NCI-H2107 (cell line): ENCODE data around the gene KCNJ12.

Source experiments
- DNase-seq: peaks from one replicate; lab custom pipeline; 2025; lab: John Stamatoyannopoulos, UW

KCNJ12 gene

DNA sequence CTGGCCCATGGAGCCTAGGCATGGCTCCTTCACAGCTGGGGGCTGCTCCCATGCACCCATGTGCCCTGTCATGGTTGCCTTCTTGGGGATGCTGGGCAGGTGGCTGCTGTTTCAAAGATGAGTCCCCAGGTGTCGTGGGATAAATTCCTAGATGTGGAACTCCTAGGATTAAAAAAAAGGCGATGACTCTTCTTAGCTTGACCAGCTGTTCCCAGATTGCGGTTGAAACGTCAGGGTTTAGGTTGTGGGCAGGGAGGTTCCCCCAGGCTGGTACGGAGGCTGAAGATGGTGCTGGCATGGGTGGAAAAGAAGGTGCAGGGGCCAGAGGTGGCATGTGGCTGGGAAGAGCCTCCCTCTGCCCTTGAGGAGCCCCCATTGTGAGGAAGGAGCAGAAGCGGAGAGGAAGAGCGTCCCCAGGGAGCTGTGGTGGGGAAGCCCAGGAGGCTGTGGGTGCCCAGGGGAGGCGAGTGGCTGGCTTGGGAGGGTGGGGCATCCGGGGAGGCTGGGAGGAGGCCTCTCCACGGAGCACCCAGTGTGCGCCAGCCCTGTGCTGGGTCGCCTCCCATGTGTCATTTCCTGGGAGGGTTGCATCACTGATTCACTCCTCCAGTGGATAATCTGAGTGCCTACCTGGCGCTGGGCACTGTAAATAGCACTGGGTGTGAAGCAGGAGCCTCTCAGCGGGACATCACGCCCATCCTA is 7.5 kb upstream of the KCNJ12 start:
- no peak for DNase-seq

DNA sequence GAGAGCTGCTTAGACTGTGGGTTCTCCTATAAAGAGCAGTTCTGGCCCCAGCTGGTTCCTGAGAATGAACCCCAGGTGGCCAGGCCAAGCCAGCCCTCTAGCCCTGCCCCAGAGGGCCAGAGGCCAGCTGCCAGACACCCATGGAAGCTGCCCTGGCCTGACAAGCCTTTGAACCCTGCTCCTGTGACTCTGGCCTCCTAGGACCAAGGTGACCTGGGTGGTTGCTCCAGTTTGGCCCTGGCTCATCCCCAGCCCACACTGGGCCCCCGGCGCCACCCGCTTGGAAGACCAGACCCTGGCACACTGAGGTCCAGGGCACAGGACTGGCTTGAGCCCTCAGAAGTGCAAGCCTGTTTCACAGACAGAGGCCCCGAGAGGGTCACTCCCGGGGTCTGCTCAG is 6.8 kb upstream of the KCNJ12 start:
- DNase-seq = no peak

DNA sequence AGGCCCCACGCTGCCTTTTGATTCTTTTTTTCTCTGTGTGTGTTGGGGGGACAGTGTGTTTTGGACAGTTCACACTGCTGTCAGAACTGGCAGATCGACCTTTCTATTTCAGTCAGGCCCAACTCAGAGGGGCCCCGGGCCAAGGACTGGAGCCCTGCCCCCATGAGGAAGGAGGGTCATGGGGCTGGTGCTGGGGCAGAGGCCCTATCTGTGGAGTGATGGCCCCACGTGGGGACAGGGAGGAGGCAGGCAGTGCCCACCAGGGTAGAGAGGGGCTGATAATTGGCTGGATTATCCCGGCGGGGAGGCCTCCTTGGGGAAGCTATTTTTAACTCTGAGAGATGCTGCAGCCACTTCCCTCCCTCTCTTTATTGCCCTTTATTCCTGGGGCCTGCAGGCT is 5.7 kb upstream of the KCNJ12 start:
- no peak for DNase-seq

DNA sequence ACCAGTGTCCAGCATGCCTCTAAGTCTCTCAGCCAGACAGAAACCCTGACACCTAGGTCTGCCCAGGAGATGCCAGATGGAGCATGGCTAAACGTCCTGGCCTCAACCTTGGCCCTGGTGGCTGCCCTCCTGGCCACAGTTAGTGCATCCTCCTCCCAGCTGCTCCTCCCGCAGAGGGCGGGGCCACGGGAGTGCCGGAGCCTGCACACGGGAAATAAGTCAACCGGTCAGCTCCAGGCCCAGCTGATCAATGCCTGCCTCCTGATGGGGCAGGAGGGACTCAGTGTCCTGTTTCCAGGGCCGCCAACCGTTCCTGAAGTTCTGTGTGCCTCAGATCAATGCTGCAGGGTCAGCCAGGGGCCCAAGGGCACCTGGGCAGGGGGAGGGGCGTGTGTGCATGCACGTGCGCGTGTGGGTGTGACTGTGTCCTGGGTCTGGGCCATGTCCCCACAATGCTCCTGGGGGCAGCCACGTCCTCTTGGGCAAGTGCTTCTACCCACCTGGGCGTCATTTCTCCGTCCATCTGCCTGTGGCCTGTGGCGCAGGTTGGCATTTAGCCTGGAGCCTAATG is 4.6 kb upstream of the KCNJ12 start:
- DNase-seq = no peak

DNA sequence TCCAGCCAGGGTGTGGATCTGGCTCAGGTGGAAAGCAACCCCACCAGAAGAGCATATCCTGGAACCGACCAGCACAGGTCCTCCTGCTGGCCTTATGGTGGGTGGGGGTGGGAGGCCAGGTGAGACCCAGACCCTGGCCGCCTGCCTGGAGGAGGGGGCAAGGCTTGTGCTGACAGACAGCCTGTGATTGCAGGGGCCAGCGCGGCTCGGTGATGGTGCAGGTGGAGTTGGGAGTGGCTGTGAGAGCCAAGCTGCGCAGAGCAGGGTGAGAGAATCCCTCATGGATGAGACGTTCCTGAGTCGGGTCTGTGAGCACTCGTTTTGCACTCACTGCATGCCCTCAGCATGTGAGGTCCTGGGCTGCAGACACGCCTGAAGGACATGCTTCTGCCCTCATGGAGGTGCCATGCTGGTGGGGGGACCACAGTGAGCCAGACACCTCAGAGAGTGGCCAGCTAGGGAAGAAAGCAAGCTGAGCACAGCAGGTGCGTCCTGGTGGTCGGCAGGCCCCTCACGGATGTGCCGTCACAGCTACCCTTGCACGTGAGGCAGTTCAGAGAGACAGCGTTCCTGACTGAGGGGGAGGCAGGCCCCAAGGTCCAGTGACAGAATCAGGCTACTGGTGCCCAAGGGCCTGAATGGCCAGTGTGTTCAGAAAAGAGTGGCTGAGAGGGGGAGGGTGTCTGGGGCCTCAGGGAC is 3.8 kb upstream of the KCNJ12 start:
- no peak for DNase-seq

DNA sequence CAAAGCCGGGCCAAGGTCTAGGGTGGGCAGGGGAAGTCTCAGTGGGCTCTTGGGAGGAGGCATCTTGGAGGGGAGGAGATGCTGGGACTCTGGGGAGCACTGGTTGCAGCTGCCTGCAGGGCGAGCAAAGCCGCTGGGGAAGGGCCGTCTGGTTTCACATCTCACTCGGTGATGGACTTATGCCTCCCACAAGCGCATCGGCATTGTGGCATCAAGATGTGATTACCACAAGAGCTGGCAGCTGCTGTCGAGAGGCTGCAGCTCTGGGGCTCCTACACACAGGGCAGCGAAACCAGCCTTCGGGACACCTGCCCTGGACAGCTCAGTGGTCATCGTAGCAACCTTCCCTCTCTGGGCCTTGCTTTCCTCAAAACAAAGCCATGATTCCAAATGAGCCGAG is 3.1 kb upstream of the KCNJ12 start:
- no peak for DNase-seq

DNA sequence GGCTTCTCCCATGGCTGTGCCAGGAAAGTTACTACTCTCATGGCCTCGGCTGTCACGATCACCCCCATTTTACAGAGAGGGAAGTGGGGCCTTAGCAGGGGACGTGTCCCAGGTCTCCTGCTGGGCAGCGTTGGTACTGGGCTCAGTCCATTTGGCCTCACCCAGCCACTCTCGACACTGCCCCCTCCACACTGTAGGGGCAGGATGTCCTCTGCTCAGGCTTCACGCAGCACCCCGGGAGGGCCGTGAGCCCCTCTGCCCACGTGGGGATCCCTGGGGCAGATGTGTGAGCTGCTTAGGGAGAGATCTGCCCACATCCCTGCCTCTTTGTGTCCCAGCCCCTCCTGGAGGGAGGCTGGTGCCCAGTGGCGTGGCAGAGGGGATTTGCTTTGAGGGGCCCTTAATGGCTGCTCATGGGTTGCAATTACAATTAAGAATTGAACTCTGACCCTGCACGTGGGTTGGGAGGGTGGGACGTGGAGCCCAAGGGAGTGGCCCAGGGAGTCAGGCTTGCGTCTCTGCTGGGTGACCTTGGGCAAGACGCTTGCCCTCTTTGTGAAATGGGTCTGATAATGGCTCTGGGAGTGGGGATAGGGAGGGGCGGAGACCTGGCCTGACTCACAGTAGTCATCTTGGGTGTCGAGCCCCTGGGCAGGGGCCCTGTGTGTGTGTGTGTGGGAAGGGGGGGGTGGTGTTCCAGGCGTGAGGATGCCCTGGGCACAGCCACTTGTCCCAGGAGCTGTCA is 2.3 kb upstream of the KCNJ12 start:
- DNase-seq = no peak

DNA sequence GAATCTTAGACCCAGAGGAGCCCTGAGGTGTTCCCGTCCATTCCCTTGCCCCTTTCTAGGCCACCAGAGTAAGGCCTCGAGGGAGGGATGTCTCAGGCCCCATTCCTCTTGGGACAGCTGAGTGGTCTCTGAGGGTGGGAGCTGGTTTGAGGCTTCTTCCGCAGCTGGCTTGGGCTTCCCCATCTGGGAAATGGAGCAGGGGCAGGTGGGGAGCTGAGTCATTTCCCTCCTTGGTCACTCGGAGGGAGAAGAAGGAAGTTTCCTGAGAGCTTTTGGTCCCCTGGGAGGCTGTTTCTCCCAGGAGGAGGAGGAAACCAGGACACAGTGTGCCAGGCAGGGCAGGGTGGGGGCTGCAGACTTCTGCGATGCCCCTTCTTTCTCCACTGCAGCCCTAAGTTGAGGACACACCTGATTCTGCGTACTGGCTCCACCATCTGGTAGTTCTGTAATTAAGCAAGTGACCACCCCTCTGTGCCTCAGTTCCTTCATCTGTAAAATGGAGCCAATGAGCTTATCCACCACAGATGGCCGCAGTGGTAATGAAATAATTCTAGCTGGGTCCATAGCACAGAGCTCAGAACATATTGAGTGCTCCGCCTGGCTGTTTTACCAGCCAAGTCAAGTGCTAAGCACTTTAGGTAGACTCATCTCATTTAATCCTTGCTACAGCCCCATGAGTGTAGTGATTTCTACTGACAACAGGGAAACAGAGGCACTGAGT is 1.6 kb upstream of the KCNJ12 start:
- DNase-seq = no peak

DNA sequence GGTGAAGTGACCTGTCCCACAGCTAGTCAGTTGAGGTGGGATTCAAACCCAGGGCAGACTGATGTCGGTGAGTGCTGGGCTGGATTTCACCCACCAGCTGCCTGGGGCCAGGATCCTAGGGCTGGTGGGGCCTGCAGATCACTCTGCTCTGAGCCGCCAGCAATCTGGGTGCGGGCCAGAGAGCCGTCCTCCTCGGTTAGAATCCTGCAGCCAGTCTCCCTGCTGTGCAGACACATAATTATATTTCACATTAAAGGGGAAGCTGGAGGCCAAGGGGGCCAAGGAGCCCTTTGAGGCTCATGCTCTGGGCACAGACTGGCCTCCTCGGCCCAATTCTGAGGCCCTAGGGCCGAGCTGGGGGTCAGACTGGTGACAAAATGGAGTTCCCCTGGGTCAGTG is 996 bp upstream of the KCNJ12 start:
- no peak for DNase-seq

DNA sequence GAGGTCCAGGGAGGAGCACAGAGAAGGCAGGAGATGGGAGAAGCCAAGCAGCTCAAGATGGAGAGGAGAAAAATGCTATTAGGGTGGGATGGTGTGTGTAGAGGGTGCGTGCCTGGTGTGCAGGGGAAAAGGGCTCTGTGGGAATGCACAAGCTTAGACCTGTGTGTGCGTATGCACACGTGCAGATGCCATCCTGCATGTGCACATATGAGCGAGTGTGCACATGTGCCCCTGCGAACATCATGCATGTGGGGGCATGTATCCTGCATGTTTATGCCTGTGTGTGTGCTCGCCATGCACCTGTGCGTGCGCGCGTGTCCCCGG is 438 bp upstream of the KCNJ12 start:
- no peak for DNase-seq

DNA sequence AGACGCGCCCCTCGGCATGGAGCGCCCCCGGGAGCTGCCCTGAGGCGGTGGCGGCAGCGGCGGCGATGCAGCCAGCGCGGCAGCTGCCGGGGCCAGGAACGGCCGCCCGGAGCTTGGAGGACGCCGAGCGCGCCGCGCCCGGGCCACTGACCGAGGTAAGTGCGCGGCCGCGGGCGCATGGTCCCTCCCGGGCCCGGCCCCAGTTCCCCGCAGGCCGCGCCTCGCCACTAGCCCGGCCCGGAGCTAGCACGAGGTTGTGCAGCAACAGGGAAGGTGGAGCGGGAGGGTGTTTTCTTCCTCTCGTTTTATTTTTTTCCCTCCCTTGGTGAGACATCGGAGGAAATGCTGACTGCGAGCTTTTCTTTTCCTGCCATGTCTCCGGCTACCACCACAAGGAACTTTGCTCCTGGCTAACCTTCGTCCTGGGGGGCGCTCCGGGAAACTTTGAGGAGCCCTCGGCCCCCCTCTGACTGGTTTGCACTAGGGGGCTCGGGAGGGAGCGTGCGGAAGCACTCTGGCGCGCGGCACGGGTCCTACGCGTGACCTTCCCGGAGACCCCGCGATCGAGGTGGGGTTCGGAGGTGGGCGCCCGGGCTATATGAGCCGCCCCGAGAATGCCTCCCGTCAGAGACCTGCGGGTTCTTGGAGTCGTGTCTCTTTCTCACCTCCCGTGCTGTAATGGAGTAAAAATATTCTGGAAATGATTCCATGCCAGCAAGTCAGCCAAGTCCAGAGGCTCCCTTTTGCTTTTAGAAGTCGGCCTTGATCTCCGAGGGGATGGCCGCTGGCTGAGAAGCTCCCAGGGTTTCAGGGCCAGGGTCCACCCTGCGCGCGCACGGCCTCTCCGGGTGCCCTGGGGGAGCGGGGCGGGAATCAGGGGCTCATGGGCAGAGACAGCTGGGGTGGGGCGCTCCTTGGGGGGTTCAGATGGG is 868 bp downstream of the KCNJ12 start:
- DNase-seq = no peak

DNA sequence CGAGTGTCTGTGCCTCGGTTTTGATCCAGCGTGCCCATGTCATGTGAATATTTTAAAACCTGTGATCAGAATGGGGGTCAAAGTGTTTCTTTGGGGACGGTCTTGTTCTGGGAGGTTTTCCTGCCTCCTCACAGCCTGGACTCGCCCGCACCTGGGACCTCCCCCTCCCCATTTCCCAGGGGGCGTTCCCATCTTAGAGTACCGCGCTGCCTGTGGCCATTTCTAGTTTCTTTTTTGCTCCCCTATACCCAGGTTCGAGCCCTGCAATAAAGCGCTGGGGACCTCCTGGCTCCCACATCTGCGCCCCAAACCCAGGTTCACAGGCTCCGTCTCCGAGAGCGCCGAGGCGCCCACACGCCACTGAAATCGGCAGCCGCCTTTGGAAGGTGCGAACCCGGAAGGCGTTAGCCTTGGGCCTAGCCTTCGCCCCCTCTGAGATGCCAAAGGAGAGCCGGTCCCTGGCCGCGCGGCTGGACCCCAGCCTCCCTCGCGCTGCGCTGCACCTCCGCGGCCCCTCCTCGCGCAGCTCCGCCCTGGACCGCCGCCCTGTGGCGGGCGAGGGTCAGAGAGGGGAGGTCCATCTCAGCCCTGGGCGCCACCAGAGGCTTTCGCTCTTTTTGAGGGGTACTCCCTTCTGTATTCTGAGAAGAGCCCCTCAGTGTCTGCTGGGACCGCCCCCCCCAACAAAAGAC is 1.7 kb downstream of the KCNJ12 start:
- no peak for DNase-seq

DNA sequence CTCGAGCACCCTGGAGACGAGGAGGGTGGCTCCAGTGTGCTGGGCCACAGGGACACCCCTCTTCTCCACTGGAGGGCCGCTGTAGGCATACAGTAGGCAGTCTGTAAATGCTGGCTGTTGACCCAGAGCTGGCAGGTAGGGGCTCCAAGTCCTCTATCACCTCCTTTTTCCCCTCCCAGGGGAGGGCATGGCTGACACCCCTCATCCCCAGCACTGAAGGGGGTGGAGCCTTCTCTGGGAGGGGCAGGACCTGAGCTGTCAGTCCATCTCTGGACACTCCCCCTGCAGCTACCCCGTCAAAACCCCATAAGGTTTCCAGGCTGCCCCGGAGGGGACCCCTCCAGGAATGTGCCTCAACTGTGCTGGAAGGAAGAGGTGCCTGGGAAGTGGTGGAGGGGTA is 2.4 kb downstream of the KCNJ12 start:
- DNase-seq = no peak

DNA sequence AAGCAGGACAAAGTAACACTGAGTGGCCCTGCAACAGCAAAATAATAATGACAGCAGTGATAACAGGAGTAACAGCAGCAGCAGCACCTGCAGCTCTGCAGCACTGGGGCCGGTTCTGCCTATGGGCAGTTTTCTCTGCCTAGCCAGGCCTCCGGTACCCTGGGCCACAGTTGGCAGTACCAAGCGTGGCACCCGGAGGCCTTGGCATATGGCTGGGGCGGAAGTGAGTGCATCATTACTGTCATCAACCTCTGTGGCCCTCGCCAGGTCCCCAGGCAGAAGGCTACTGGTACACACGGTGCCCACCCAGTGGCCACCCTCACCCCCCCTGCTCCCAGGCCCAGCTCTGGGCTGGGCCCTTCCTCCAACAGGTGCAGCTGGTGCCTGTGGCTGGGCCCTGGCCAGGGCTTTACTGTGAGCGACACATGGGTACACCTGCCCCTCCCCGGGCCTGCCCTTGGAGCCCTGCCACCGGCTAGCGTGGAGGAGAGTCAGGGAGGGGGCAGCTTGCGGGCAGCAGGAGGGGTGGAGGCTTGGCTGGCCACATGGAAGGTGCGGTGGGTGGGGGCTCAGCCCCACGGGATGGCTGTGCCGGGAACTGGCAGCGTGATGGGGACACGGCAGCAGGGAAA is 3.0 kb downstream of the KCNJ12 start:
- no peak for DNase-seq

DNA sequence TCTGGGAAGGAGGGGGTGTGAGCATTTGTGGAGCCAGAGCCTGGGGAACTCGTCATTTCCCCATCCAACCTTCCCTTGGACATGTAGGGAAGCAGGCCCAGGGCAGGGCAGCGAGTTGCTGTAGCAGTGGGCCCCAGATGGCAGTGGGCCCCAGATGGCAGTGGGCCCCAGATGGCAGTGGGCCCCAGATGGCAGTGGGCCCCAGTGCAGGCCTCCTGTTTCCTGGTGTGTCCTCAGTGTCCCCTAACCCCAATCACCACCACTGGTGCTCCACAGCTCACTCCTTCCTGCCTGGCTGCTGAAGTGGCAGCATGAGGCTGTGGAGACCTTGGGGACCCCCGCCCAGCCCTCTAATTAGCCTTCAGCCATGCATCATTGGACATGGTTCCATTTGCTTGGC is 4.5 kb downstream of the KCNJ12 start:
- no peak for DNase-seq

DNA sequence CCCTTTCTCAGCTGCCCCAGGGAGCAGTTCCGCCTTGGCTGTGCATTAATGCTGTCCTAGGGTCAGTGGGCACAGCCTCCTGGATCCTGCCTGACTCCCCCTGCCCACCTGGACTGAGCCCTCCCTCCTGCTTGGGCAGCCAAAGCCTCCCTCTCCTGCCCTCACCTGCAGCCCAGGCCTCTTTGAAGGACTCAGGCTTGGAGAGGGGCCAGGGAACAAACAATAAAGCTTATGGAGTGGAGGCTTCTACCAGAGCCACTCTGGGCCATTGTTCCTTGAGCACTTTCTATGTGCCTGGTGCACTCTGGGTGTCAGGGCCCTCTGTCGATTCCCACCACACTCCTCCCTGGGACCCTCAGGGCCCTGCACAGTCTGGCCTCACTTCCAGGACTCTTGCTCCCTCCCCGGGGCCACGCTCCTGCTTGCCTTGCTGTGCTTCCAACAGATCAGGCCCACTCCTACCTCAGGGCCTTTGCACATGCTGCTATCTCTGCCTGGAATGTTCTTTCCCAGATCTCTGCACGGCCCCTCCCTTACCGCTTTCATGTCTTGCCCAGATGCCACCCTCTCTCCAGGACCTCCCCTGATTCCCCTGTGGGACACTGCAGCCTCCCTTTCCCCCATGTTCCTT is 5.0 kb downstream of the KCNJ12 start:
- no peak for DNase-seq

DNA sequence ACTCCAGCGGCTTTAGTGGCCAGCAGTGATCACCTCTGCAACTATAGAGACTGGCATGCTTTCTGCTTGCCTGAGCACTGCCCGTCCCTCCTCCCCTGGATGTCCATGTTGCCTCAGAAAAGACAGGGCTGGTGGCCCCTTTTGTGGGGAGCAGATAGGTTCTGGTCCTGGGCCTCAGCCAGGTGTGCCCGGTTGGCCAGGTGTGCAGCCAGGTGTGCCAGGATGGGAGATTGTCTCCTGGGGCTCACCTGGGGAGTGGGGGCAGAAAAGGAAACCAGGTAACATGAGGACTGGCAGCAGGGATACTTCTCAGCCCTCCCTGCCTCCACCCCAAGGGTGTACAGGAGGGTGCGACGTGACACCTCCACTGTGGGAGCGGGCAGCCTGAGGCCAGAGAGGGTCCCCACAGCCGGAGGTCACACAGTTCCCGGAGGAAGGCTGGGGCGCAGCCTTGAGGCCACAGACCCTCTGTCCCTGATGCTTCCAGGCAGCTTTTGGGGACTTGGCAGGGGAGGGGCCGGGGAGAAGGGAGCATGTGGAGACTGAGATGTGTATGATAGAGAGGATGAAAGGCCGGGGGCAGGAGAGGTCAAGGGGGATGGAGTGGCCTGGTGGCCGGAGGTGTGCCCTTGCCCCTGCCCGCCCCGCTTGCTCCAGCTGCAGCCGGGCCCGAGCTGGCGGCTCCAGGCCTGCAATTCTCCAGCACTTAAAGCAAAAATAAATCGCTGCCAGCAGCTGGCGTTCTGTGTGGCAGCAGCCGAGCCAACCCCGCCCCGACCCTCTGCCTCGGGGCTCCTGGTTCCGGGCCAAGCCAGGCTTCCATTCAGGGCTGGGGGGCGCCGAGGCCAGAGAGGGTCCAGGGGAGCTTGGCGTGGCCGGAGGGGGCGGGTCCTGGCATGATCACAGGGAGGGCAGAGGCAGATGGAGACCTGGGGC is 6.7 kb downstream of the KCNJ12 start:
- no peak for DNase-seq

DNA sequence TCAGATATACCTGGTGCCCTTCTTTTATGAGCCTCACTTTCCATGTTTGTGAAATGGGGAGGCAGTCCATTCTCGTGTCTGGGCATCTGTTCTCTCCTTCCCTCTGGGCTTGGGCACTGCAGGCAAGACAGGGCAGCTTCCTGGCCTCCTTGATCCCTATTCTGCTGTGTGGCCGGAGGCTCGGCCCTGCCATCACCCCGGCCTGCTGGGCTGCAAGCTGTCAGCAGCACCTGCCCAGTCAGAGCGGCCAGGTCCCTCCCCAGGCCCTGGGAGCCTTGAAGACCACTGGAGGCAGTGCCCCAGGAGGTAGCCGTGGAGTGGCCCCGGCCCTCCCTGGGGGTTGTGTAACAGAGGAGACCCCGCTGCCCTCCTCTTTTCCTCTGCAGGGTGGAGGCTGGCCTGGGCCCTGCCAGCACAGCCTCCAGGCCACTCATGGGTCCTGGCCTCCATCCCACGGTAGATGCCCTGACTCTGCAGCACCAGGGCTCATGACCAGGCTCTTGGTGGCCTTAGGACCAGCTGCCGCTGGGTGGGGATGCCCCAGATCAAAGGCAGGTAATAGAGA is 9.2 kb downstream of the KCNJ12 start:
- DNase-seq = no peak
